Measurements from ENCODE around the gene MAN1A2.
A peak's percentile ranks its signal among the peaks of the same experiment; 100 is the strongest.
"Not testable (repeated sequence)": the region's sequence is repeated elsewhere in the genome, so short reads cannot be mapped to it uniquely, and the experiment has no call there.

The MAN1A2 gene

GRCh38 chr1:117367046-117368025 lies at the start of gene MAN1A2:
TSS of gene MAN1A2 (plus strand) at chr1:117367449. CDS start at chr1:117368184, 735 bp downstream.
- DNase-seq: peak; percentile 51

GRCh38 chr1:117318011-117318410 lies 49.2 kb upstream of the MAN1A2 start:
- no peak for DNase-seq

- no peak for DNase-seq
Observed at GRCh38 chr1:117318426-117318825, 48.8 kb upstream of the MAN1A2 start.

GRCh38 chr1:117320515-117320914 lies 46.7 kb upstream of the MAN1A2 start:
- no peak for DNase-seq

GRCh38 chr1:117321680-117322609 lies 45.3 kb upstream of the MAN1A2 start:
- DNase-seq: no peak

- DNase-seq: no peak
Observed at GRCh38 chr1:117324357-117324756, 42.9 kb upstream of the MAN1A2 start.

GRCh38 chr1:117326035-117326434 lies 41.2 kb upstream of the MAN1A2 start:
- not testable (repeated sequence) for DNase-seq

- DNase-seq: no peak
Observed at GRCh38 chr1:117327011-117327410, 40.2 kb upstream of the MAN1A2 start.

GRCh38 chr1:117335376-117336086 lies 31.7 kb upstream of the MAN1A2 start:
- no peak for DNase-seq

GRCh38 chr1:117336088-117336817 lies 31.0 kb upstream of the MAN1A2 start:
- DNase-seq: no peak

GRCh38 chr1:117339866-117340700 lies 27.2 kb upstream of the MAN1A2 start:
- no peak for DNase-seq

- DNase-seq: no peak
Observed at GRCh38 chr1:117341123-117341522, 26.1 kb upstream of the MAN1A2 start.

GRCh38 chr1:117342397-117342796 lies 24.9 kb upstream of the MAN1A2 start:
- no peak for DNase-seq

GRCh38 chr1:117346206-117346928 lies 20.9 kb upstream of the MAN1A2 start:
- no peak for DNase-seq

- DNase-seq: no peak
Observed at GRCh38 chr1:117347907-117348306, 19.3 kb upstream of the MAN1A2 start.

- not testable (repeated sequence) for DNase-seq
Observed at GRCh38 chr1:117352695-117353094, 14.6 kb upstream of the MAN1A2 start.

- DNase-seq: not testable (repeated sequence)
Observed at GRCh38 chr1:117357833-117358603, 9.2 kb upstream of the MAN1A2 start.

- not testable (repeated sequence) for DNase-seq
Observed at GRCh38 chr1:117358604-117358887, 8.7 kb upstream of the MAN1A2 start.

- DNase-seq: no peak
Observed at GRCh38 chr1:117359561-117360289, 7.5 kb upstream of the MAN1A2 start.

All from SHP77 treated with DMSO at 0.1 percent for 48 hours (cell line).